A673 (cell line): Measurements from ENCODE around the gene DMAC2L. TPM values are rescaled to one million over a fixed set of nuclear protein-coding genes. Genes with fewer than 3 reads are reported as not detected.

Source experiments
- BruUV-seq: library from RNA; stranded (reverse); fragments of 400-500 nt; replicated peaks from 2 replicates; lab custom pipeline; 2021; lab: Mats Ljungman, UMichigan
- CTCF ChIA-PET: fragments of 300-600 bp; sonication (Branson Sonifier 250); formaldehyde crosslinking; loops from one replicate; lab custom pipeline; 2022; ENCODE audit warnings: antibody characterized with exemption; lab: Charles Lee
- POLR2A ChIA-PET: fragments of 300-600 bp; sonication (Branson Sonifier 250); formaldehyde crosslinking; loops from one replicate; lab custom pipeline; 2022; ENCODE audit warnings: antibody characterized with exemption; ENCODE audit not compliant: low non-redundant PET; lab: Charles Lee
- DNase-seq: peaks from one replicate; pipeline ENCODE4 v3.0.0-alpha.2; 2015; ENCODE audit warnings: low spot score
- H3K27ac ChIP-seq: fragments of 200-600 bp; sonication (generic); 2 replicates; pipeline ENCODE4 v1.5.1; 2016; ENCODE audit warnings: mixed run types, low read depth, mild to moderate bottlenecking, mixed read lengths, antibody characterized with exemption, low read length; ENCODE audit not compliant: poor library complexity, severe bottlenecking
- H3K27me3 ChIP-seq: fragments of 200-600 bp; sonication (generic); replicated peaks from 2 replicates; pipeline ENCODE4 v1.6.1; 2017; ENCODE audit warnings: mixed run types, low read depth, mild to moderate bottlenecking, mixed read lengths, antibody characterized with exemption, low read length; ENCODE audit not compliant: insufficient read depth, poor library complexity
- H3K36me3 ChIP-seq: fragments of 200-600 bp; sonication (generic); 2 replicates; pipeline ENCODE4 v1.6.1; 2016; ENCODE audit warnings: mixed run types, mild to moderate bottlenecking, mixed read lengths, antibody characterized with exemption, low read length; ENCODE audit not compliant: insufficient read depth, poor library complexity, severe bottlenecking
- H3K4me1 ChIP-seq: fragments of 200-600 bp; sonication (generic); 2 replicates; pipeline ENCODE4 v1.6.1; 2017; ENCODE audit warnings: mixed run types, mild to moderate bottlenecking, mixed read lengths, antibody characterized with exemption, low read length; ENCODE audit not compliant: insufficient read depth, poor library complexity, severe bottlenecking
- H3K4me3 ChIP-seq: fragments of 200-600 bp; sonication (generic); 2 replicates; pipeline ENCODE4 v1.5.1; 2016; ENCODE audit warnings: low read depth, mixed run types, mild to moderate bottlenecking, mixed read lengths, low read length; ENCODE audit not compliant: poor library complexity, severe bottlenecking
- H3K9me3 ChIP-seq: fragments of 200-600 bp; sonication (generic); 2 replicates; pipeline ENCODE4 v1.6.1; 2016; ENCODE audit warnings: mixed run types, low read depth, mild to moderate bottlenecking, mixed read lengths, antibody characterized with exemption, low read length; ENCODE audit not compliant: poor library complexity, severe bottlenecking
- EZH2 ChIP-seq: fragments of 200-600 bp; sonication (generic); IDR thresholded peaks from 2 replicates; pipeline ENCODE4 v1.6.1; 2017; ENCODE audit warnings: borderline replicate concordance, low read depth, mild to moderate bottlenecking, mixed read lengths, antibody characterized with exemption, low read length; ENCODE audit not compliant: poor library complexity, severe bottlenecking
- intact Hi-C: fragments of 100-400 bp; cut with micrococcal nuclease; formaldehyde crosslinking; loops from one replicate; pipeline ENCODE4 v1.10.0; 2022; ENCODE audit not compliant: unreplicated experiment
- total RNA-seq: library from RNA; stranded (reverse); gene quantifications from 2 replicates; pipeline ENCODE4 v1.2.3, GENCODE V29; 2021
- TF ChIP-seq, protein P1 (sequence below): fragments of 300-800, 200-600 bp; sonication (generic); conservative IDR thresholded peaks from 2 replicates; pipeline ENCODE4 v1.5.1; 2017; ENCODE audit warnings: low read depth, mild to moderate bottlenecking, antibody characterized with exemption, low read length, moderate library complexity, mixed read lengths

Gene DMAC2L
- total RNA-seq, 1 experiment from 2014 or later: 18.4 TPM

DNA sequence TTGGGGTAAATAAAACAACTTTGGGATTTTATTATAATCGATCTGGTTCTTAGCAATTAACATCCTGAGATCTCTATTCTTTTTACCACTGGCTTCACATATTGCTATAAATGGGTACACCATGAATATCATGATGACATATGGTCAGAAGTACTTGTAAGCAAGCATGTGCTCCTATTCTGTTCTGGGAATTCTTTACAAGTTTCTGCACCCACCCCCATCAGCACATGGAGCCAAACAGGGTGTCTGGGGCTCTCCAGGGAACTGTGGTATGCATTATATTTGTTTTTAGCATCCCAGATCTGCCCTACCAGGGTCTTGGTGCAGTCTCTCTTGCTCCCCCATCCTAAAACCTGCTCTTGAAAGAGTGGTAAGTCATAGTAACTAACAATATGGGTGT lies 31.3 kb downstream of the DMAC2L start:
- H3K27ac ChIP-seq: no peak overlapping the region
- no peak for DNase-seq
- CTCF ChIA-PET: no interaction called here
- H3K36me3 ChIP-seq: no peaks in the 10 kb centered on the region
- H3K27me3 ChIP-seq: no peaks in the 10 kb centered on the region
- no TSS peak for BruUV-seq
- POLR2A ChIA-PET: no interaction called here
- H3K4me1 ChIP-seq: peaks cover 17% of the 10 kb centered on the region
- TF ChIP-seq EZH2: no peak
- TF ChIP-seq, protein P1, sequence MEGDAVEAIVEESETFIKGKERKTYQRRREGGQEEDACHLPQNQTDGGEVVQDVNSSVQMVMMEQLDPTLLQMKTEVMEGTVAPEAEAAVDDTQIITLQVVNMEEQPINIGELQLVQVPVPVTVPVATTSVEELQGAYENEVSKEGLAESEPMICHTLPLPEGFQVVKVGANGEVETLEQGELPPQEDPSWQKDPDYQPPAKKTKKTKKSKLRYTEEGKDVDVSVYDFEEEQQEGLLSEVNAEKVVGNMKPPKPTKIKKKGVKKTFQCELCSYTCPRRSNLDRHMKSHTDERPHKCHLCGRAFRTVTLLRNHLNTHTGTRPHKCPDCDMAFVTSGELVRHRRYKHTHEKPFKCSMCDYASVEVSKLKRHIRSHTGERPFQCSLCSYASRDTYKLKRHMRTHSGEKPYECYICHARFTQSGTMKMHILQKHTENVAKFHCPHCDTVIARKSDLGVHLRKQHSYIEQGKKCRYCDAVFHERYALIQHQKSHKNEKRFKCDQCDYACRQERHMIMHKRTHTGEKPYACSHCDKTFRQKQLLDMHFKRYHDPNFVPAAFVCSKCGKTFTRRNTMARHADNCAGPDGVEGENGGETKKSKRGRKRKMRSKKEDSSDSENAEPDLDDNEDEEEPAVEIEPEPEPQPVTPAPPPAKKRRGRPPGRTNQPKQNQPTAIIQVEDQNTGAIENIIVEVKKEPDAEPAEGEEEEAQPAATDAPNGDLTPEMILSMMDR: no peak
- intact Hi-C loops: loop anchor here (5.0 kb wide), 1 partner anchor 189 kb away; the partner anchor contains the start of gene MAP4K5
- H3K9me3 ChIP-seq: no peaks in the 10 kb centered on the region
- no peak overlapping the region for H3K4me3 ChIP-seq

DNA sequence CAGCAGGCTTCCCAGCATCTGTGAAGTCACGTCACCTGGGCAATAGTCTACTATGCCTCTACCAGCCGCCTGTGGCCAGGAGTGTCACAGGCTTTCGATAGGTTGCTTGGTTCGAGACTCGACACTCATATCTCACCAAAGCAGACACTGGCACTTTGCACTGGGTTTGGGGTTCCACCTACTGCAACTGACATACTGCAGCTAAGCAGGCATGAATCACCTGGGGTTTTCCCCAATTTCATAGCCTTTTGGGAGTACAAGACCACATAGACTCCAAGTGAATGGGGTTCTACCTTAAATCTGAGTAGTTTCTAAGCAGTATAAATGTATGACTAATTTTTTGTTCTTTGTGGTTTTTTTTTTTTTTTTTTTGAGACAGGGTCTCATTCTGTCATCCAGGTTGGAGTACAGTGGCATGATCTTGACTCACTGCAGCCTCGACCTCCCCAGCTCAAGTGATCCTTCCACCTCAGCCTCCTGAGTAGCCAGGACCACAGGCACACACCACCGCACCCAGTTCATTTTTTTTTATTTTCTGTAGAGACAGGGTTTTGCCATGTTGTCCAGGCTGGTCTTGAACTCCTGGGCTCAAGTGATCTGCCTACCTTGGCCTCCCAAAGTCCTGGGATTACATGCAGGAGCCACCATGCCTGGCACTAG lies 32.1 kb downstream of the DMAC2L start:
- no peak for DNase-seq
- H3K4me3 ChIP-seq: no peak overlapping the region
- CTCF ChIA-PET: no interaction called here
- POLR2A ChIA-PET: interaction anchor here (0.6 kb wide), 1 partner anchor 216 kb away, joined by 3 read pairs; no protein-coding TSS in a partner anchor
- H3K9me3 ChIP-seq: no peaks in the 10 kb centered on the region
- no TSS peak for BruUV-seq
- peaks cover 17% of the 10 kb centered on the region for H3K4me1 ChIP-seq
- H3K27ac ChIP-seq: no peak overlapping the region
- no peaks in the 10 kb centered on the region for H3K36me3 ChIP-seq
- TF ChIP-seq EZH2: no peak
- TF ChIP-seq, protein P1: no peak
- intact Hi-C loops: loop anchor here (5.0 kb wide), 1 partner anchor 188 kb away; the partner anchor contains the start of gene MAP4K5
- H3K27me3 ChIP-seq: no peaks in the 10 kb centered on the region

DNA sequence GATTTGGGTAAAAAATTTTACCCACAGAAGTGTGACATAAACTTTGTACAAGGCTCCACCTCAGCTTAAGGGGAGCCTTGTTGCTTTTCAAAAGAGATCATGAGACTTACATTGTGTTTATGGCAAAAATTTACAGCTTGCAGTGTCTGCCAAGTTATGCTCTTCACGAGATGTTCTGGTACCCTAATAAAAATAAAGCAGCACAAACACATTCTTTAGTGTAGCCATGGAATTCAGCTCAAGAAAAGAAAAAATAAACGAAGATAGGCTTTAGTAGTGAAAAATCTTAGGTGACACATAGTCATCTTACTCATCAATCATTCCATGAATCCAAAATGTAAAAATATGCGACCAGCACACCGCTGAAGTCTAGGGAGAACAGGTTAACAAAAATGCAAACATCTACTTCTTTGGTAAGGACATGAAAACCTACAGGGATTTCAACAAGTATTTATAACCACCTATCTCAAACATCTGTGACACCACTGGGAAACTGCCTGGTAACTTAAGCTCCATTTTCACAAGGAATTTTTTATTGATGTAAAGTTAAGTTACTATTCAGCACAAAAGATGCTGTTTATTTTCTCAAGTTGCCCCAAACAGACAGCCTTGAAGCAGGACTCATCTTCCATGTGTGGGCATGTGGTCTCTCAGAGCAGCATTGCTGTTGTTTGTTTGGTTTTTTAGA lies 32.9 kb downstream of the DMAC2L start:
- ChIA-PET POLR2A (interaction anchor here (0.6 kb wide), 1 partner anchor 217 kb away, joined by 3 read pairs; no protein-coding TSS in a partner anchor), CTCF (no interaction called here)
- DNase-seq: no peak
- H3K27me3 ChIP-seq: no peaks in the 10 kb centered on the region
- intact Hi-C loops: loop anchor here (5.0 kb wide), 1 partner anchor 187 kb away; the partner anchor contains the start of gene MAP4K5
- no peak overlapping the region for H3K4me3 ChIP-seq
- no peaks in the 10 kb centered on the region for H3K9me3 ChIP-seq
- H3K27ac ChIP-seq: no peak overlapping the region
- no TSS peak for BruUV-seq
- TF ChIP-seq, protein P1: no peak
- no peak for TF ChIP-seq EZH2
- H3K36me3 ChIP-seq: no peaks in the 10 kb centered on the region
- peaks cover 17% of the 10 kb centered on the region for H3K4me1 ChIP-seq
